Breast epithelium (tissue), 3 donors: ENCODE measurements around the gene MPZL2.

Experiments used
- CTCF ChIP-seq, 3 donors: fragments of 450-650 bp; IDR thresholded peaks; one replicate each; pipeline ENCODE4 v1.5.1; 2016 to 2017; ENCODE audit warnings: antibody characterized with exemption in 3 of 3, mild to moderate bottlenecking in 3 of 3, moderate library complexity in 3 of 3
- POLR2A ChIP-seq: fragments of 450-650 bp; IDR thresholded peaks from one replicate; pipeline ENCODE4 v1.6.1; 2016; ENCODE audit warnings: antibody characterized with exemption, mild to moderate bottlenecking, moderate library complexity

- TF ChIP-seq CTCF (IDR thresholded peaks at IDR 0.05) = no peak
- no peak for TF ChIP-seq POLR2A
Observed at GRCh38 chr11:118238421-118238820, 25.7 kb downstream of the MPZL2 start.
